ENCODE measurements around the gene FXYD1. TPM values are rescaled to one million over a fixed set of nuclear protein-coding genes. Genes with fewer than 3 reads are reported as not detected.

FXYD1 gene
- total RNA-seq, 4 donors from 2014 or later, result 3.9 to 29.9 (median 10.1) TPM; not detected in 1

DNA sequence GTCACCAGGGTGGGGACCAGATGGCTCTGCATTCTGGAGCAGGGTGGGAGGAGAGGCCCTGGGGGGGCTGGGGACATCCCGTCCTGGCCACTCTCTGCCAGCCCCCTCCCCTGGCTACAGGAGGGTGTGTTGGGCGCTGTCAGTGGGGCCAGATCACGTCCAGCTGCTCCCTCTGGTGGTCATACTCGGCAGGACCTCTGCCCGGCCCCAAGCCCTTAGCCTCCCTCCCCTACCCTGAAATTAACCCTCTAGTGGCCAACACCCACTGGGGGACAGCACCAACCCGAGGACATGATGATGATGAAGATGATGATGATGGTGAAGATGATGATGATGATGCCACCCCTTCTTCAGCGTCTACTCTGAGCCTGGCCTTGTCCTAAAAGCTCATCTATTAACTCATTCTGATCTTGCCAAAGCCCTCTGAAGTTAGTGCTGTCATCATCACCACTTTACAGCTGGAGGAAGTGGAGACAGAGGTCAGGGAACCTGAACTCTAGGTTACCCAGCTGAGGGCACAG is 3.2 kb upstream of the FXYD1 start:
- peaks cover 0 to 54% (median 20%) of the 10 kb centered on the region in 3 donors for H3K4me1 ChIP-seq

DNA sequence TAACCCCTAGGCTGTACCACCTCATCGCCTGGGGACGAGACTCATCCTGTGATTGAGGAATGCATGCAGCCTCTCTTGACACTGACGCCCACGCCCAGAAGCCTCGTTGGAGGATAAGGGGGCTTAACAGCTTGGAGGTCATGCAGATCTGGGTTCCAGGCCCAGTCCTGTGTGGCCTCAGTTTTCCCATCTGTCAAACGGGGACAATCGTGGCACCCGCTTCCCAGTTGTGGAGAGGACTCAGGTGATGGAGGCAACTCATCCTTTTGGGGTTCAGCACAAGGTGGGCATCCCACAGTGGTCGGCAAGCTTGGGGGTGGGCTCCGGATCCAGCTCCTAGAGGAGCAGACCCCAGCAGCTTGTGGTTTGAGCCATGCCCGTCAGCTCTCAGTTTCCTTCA is 2.4 kb upstream of the FXYD1 start:
- Histone ChIP-seq H3K36me3 (no peaks in the 10 kb centered on the region), H3K4me3 (no peak overlapping the region), H3K4me1 (peaks cover 0 to 60% (median 20%) of the 10 kb centered on the region in 3 donors), H3K9me3 (no peaks in the 10 kb centered on the region), H3K27me3 (no peaks in the 10 kb centered on the region), H3K27ac (peak overlapping the region in 3 of 4 donors; percentile 22 to 93 (median 92))
- WGBS, 2 donors, result 43 to 55% methylated on average over 3 to 8 of the region's 11 CpGs
- TF ChIP-seq, protein P1, sequence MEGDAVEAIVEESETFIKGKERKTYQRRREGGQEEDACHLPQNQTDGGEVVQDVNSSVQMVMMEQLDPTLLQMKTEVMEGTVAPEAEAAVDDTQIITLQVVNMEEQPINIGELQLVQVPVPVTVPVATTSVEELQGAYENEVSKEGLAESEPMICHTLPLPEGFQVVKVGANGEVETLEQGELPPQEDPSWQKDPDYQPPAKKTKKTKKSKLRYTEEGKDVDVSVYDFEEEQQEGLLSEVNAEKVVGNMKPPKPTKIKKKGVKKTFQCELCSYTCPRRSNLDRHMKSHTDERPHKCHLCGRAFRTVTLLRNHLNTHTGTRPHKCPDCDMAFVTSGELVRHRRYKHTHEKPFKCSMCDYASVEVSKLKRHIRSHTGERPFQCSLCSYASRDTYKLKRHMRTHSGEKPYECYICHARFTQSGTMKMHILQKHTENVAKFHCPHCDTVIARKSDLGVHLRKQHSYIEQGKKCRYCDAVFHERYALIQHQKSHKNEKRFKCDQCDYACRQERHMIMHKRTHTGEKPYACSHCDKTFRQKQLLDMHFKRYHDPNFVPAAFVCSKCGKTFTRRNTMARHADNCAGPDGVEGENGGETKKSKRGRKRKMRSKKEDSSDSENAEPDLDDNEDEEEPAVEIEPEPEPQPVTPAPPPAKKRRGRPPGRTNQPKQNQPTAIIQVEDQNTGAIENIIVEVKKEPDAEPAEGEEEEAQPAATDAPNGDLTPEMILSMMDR (IDR thresholded peaks at IDR 0.05), result no peak
- TF ChIP-seq POLR2A (IDR thresholded peaks at IDR 0.05), result no peak
- intact Hi-C loops (cut with DNase I), result no loop called here
- DNase-seq, result no peak

More for the DNA sequence above, 3.2 kb upstream of the FXYD1 start:
- Histone ChIP-seq H3K4me3 (peak overlapping the region in 3 of 4 donors; percentile 25 to 51 (median 39)), H3K27ac (peak overlapping the region; percentile 53 to 93 (median 84)), H3K27me3 (no peaks in the 10 kb centered on the region), H3K36me3 (no peaks in the 10 kb centered on the region), H3K9me3 (no peaks in the 10 kb centered on the region)
- no peak for DNase-seq
- WGBS, 2 donors, result 0% methylated on average over 1 to 2 of the region's 7 CpGs
- no peak for TF ChIP-seq POLR2A (IDR thresholded peaks at IDR 0.05)
- TF ChIP-seq, protein P1 (IDR thresholded peaks at IDR 0.05), result peak; percentile 63 to 93 (median 91)
- intact Hi-C loops (cut with DNase I), result no loop called here

DNA sequence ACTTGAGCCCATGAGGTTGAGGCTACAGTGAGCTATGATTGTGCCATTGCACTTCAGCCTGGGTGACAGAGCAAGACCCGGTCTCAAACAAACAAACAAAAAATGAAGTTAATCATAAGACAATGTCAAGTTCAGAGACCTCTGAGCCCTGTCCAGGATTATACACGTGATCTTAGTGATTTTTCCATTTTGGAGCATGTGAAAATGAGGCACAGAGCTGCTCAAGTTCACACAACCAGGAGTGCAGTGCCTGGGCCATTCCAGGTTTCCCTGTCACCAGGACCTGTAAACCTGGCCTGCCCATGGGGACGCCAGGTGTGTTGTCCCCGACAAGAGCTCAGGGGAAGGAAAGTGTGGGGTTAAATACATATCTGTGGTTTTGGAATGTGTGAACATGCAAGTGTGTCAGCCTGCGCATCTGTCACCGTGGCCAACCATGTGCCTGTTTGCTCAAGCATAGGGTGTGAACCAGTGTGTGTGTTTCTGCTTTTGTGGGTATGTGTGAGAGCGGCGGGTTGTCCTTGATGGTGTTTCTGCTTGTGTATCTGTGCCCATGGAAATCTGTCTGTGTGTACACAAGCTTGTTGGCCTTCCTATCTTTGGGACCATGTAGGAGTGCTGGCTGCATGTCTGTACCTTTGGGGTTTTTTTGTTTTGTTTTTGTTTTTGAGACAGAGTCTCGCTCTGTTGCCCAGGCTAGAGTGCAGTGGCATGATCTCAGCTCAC is 1.5 kb upstream of the FXYD1 start:
- TF ChIP-seq POLR2A (IDR thresholded peaks at IDR 0.05), result no peak
- TF ChIP-seq, protein P1 (IDR thresholded peaks at IDR 0.05), result no peak
- Histone ChIP-seq H3K4me1 (peaks cover 9 to 69% (median 28%) of the 10 kb centered on the region in 3 donors), H3K9me3 (no peaks in the 10 kb centered on the region), H3K36me3 (no peaks in the 10 kb centered on the region), H3K27me3 (peaks cover 0 to 8% (median 1%) of the 10 kb centered on the region in 4 donors), H3K4me3 (no peak overlapping the region), H3K27ac (peak overlapping the region in 3 of 4 donors; percentile 9 to 93 (median 92))
- intact Hi-C loops (cut with DNase I), result no loop called here
- no peak for DNase-seq
- WGBS, 2 donors, result 41 to 45% methylated on average over 4 to 8 of the region's 9 CpGs

DNA sequence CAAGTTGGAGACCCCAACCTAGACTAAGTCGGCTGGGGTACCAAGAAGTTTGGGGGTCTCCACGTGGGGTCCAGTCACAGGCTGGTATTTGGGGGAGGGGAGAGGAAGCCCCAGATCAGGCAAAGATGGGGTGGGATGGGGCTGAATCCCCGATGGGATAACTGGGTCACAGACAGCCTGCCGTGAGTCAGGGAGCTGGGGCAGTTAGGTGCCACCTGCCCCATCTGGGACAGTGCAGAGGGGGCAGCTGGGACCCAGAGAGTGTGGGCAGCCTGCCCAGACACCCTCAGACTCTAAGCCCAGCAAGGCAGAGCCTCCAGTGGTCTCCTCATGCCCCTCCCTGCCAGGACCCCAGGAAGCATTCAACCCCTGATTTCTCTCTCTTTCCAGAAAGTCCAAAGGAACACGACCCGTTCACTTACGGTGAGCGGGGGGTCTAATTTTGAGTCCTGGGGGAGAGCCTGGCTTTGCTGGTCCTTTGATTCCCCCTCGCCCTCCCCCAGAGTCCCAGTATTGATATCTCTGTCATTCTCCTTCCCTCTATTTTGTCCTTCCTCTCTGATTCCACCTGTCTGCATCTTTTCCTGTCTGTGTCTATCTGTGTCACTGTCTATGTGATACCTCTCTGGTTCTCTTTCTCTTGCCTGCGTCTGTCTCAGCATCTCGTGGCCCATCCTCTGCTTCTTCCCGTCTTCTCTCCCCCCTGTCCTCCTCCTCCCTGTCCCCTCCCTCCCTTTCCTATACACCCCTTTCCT is 1.8 kb downstream of the FXYD1 start:
- Histone ChIP-seq H3K4me3 (peak overlapping the region in 3 of 4 donors; percentile 35 to 57 (median 37)), H3K9me3 (no peaks in the 10 kb centered on the region), H3K27me3 (peaks cover 0 to 38% (median 9%) of the 10 kb centered on the region in 4 donors), H3K27ac (peak overlapping the region; percentile 70 to 93 (median 88)), H3K36me3 (no peaks in the 10 kb centered on the region), H3K4me1 (peaks cover 26 to 80% (median 40%) of the 10 kb centered on the region in 3 donors)
- WGBS, 2 donors, result 52 to 56% methylated on average over 9 to 12 of the region's 12 CpGs
- TF ChIP-seq, protein P1 (IDR thresholded peaks at IDR 0.05), result no peak
- TF ChIP-seq POLR2A (IDR thresholded peaks at IDR 0.05), result no peak
- no peak for DNase-seq
- intact Hi-C loops (cut with DNase I), result loop anchor here (5.0 kb wide), 2 partner anchors 73 to 132 kb away; no protein-coding TSS in a partner anchor

All from esophagus squamous epithelium (tissue), 5 donors.